ENCODE data around the gene FAM98B. TPM values are rescaled to one million over a fixed set of nuclear protein-coding genes. Genes with fewer than 3 reads are reported as not detected.

The FAM98B gene
- 6.5 to 13.1 TPM (median 9.7 TPM) in 5 replicates for total RNA-seq (2022; extraction: Qiagen RNA extraction; ENCODE audit: low read depth)

DNA sequence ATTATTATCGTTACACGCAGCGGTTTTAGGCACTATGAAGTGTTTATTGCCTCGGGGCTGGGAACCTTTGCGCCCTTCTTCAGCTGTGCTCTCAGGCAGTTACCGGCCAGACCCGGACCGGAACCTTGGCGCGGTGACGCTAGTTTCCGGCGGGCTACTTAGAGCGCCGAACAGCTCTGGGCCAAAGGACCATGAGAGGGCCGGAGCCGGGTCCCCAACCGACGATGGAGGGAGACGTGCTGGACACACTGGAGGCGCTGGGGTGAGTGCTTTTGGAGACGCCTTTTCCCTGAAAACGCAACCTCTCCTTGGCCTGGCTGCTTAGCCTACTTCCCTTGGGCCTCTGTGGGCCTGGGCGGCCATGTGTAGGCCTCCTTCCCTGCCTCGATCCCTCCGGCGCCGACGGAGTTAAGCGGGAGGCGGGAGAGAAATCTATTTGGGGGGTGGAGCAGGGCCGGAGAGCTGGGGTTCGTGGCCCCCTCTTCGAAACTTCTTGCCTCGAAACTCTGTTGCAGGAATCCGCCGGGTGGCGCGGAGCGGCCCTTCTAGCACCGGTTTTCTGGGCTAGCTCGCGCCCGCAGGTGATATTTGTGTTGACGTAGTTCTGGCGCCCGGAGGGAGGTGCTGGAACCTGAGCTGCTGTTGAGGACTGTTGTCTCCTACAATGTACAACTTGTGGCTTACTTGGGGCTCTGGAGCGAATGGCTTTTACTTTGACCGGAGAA is at the start of gene FAM98B:
FAM98B (plus strand) TSS at position 157 of the 725 bp plus-strand sequence; CDS start at position 192, 35 bp downstream.

Other genes with a start within 250 kb of the FAM98B start
- 6.2 to 9.7 TPM (median 8.7 TPM) in 5 replicates for gene SPRED1, start 201.3 kb upstream of the FAM98B start, total RNA-seq (2022; extraction: Qiagen RNA extraction; ENCODE audit: low read depth)
- 0.24 to 0.42 TPM (median 0.35 TPM) in 5 replicates for gene RASGRP1, start 110.7 kb downstream of the FAM98B start, total RNA-seq (2022; extraction: Qiagen RNA extraction; ENCODE audit: low read depth)

Data from A549 treated with ZK216348 at 1 μM for 4 hours (cell line).